ENCODE results near the gene SUFU. TPM values are rescaled to one million over a fixed set of nuclear protein-coding genes. Genes with fewer than 3 reads are reported as not detected.
A peak's percentile ranks its signal among the peaks of the same experiment; 100 is the strongest.

Gene SUFU
- total and polyA plus RNA-seq, 10 donors: 2.0 to 21.9 (median 13.0) TPM

GRCh38 chr10:102599565-102600327, 96.0 kb downstream of the SUFU start:
- intact Hi-C loops (cut with DNase I; ENCODE audit: low total_unique reads): no loop called here
- Histone ChIP-seq H3K36me3 (peaks cover 0 to 98% (median 31%) of the 10 kb centered on the region in 6 donors), H3K27ac (peak overlapping the region; percentile 63 to 78 (median 72)), H3K27me3 (replicated peaks in 1 of 7) (no peaks in the 10 kb centered on the region), H3K9me3 (no peaks in the 10 kb centered on the region), H3K4me3 (no peak overlapping the region), H3K4me1 (peaks cover 29 to 95% (median 66%) of the 10 kb centered on the region in 6 donors)
- no peak for TF ChIP-seq POLR2A (IDR thresholded peaks at IDR 0.05)
- TF ChIP-seq CTCF (IDR thresholded peaks at IDR 0.05 in 8 of 11, conservative IDR thresholded peaks at IDR 0.05 in 3 of 11): no peak
- TF ChIP-seq POLR2AphosphoS5 (IDR thresholded peaks at IDR 0.05): peak; percentile 76 to 83 (median 83)
- peak; percentile 83 for DNase-seq
- WGBS, 5 donors: 25 to 41% (median 37%) methylated on average over 7 of the region's 7 CpGs

GRCh38 chr10:102600816-102601215, 97.0 kb downstream of the SUFU start:
- WGBS, 5 donors: 89 to 97% (median 92%) methylated on average over 5 to 6 of the region's 6 CpGs
- TF ChIP-seq POLR2AphosphoS5 (IDR thresholded peaks at IDR 0.05) (no peak), CTCF (IDR thresholded peaks at IDR 0.05 in 8 of 11, conservative IDR thresholded peaks at IDR 0.05 in 3 of 11) (no peak), POLR2A (IDR thresholded peaks at IDR 0.05) (no peak)
- peaks cover 0 to 96% (median 31%) of the 10 kb centered on the region in 6 donors for H3K36me3 ChIP-seq
- no peak for DNase-seq
- no peaks in the 10 kb centered on the region for H3K27me3 ChIP-seq (replicated peaks in 1 of 7)
- peaks cover 33 to 99% (median 65%) of the 10 kb centered on the region in 6 donors for H3K4me1 ChIP-seq
- intact Hi-C loops (cut with DNase I; ENCODE audit: low total_unique reads): no loop called here
- no peak overlapping the region for H3K4me3 ChIP-seq
- peak overlapping the region in 7 of 8 donors; percentile 63 to 78 (median 73) for H3K27ac ChIP-seq
- no peaks in the 10 kb centered on the region for H3K9me3 ChIP-seq

GRCh38 chr10:102601639-102602038, 97.9 kb downstream of the SUFU start:
- WGBS, 5 donors: 89 to 95% (median 91%) methylated on average over 9 of the region's 9 CpGs
- H3K4me1 ChIP-seq: peaks cover 34 to 93% (median 59%) of the 10 kb centered on the region in 6 donors
- H3K36me3 ChIP-seq: peaks cover 0 to 97% (median 33%) of the 10 kb centered on the region in 6 donors

More at GRCh38 chr10:102601639-102602038, 97.9 kb downstream of the SUFU start:
- Histone ChIP-seq H3K27ac (peak overlapping the region; percentile 2 to 78 (median 72)), H3K9me3 (no peaks in the 10 kb centered on the region), H3K27me3 (replicated peaks in 1 of 7) (no peaks in the 10 kb centered on the region), H3K4me3 (no peak overlapping the region)
- intact Hi-C loops (cut with DNase I; ENCODE audit: low total_unique reads): no loop called here
- TF ChIP-seq CTCF (IDR thresholded peaks at IDR 0.05 in 8 of 11, conservative IDR thresholded peaks at IDR 0.05 in 3 of 11): no peak
- no peak for TF ChIP-seq POLR2A (IDR thresholded peaks at IDR 0.05)
- no peak for TF ChIP-seq POLR2AphosphoS5 (IDR thresholded peaks at IDR 0.05)
- DNase-seq: no peak

Data from spleen (tissue), 11 donors.